Measurements from ENCODE around the gene SRPK1. TPM values are rescaled to one million over a fixed set of nuclear protein-coding genes. Genes with fewer than 3 reads are reported as not detected.

Gene SRPK1
- total and polyA plus RNA-seq, 2 of the 13 experiments (the other 11 are each of a cell fraction or from before 2014, with no cell fraction given): 56.4 to 142 TPM

DNA sequence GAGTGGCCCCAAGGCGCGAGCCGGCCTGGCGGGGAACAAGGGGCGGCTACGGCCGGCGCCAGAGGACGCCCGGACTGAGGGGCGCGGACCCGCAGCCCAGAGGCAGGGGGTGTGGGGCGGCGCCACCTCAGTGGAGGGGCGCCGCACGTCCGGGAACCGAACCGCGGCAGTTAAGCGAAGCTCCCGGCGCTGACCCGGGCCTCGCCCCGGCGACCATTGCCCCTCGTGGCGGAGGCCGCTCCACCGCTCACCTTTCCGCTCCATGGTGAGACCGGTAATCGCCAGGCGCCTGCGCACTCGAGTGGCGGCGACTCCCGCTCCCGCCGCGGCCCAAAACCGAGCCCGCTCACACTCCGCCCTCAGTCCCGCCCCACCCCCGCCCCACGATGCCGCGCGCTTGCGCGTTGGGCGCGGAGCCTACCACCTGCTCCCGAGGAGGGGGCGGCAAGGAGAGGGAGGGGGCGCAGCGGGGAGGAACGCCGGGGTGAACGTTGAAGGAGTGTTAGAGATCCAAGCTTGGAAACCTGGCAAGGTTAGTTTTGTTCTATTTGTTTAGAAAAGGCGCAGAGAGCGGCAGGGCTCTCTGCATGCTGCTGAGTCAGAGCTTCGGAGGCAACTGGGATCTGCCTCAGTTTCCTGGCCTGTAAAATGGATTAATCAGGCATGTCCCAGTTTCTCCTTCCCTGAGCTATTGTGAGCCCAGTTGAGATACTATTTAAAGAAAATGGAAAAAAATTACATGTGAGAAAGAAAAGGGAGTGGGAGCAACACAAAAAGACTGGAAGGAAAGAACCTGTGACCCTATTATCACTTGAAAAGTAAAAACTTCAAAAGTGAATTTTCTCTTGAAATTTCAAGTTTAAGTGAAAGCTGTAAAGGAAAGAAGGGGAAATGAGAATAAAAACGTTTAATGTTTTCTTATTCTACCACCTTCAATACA, at the start of gene SRPK1 (continued):
- TF ChIP-seq ZNF670 (CRISPR knock-in tag; IDR thresholded peaks at IDR 0.05; ENCODE audit: borderline replicate concordance) (no peak), ZBTB46 (CRISPR knock-in tag; IDR thresholded peaks at IDR 0.05; ENCODE audit: borderline replicate concordance) (no peak), ZNF780A (CRISPR knock-in tag; IDR thresholded peaks at IDR 0.05) (no peak), HNRNPH1 (optimal IDR thresholded peaks at IDR 0.05; ENCODE audit: low read depth, low read length) (no peak), ZNF572 (CRISPR knock-in tag; IDR thresholded peaks at IDR 0.05) (no peak), ELF4 (CRISPR knock-in tag; IDR thresholded peaks at IDR 0.05; ENCODE audit: borderline replicate concordance) (no peak), TEAD2 (CRISPR knock-in tag; IDR thresholded peaks at IDR 0.05) (peak; percentile 84; the same call in 1 of the 2 replicates), ZNF589 (CRISPR knock-in tag; conservative IDR thresholded peaks at IDR 0.05) (no peak; the same call in 1 of the 2 replicates), FOXP1 (IDR thresholded peaks at IDR 0.05) (no peak), FOXP1 (CRISPR knock-in tag; IDR thresholded peaks at IDR 0.05) (no peak), RARA (CRISPR knock-in tag; IDR thresholded peaks at IDR 0.05) (peak; percentile 63), EED (CRISPR knock-in tag; IDR thresholded peaks at IDR 0.05) (peak; percentile 62; the same call in 1 of the 2 replicates), GRHL1 (CRISPR knock-in tag; conservative IDR thresholded peaks at IDR 0.05) (no peak), ZNF703 (CRISPR knock-in tag; IDR thresholded peaks at IDR 0.05; ENCODE audit: borderline replicate concordance) (no peak), SP4 (CRISPR knock-in tag; IDR thresholded peaks at IDR 0.05) (peak; percentile 69; the same call in 1 of the 2 replicates), ZNF674 (CRISPR knock-in tag; IDR thresholded peaks at IDR 0.05; ENCODE audit: low read depth) (0 out of 2 replicates have a peak, but pooled peaks have one; percentile 49), ZFP1 (CRISPR knock-in tag; IDR thresholded peaks at IDR 0.05) (no peak), CREM (IDR thresholded peaks at IDR 0.05) (no peak), CREM (CRISPR knock-in tag; IDR thresholded peaks at IDR 0.05) (no peak), PPARG (CRISPR knock-in tag; conservative IDR thresholded peaks at IDR 0.05) (no peak; the same call in 1 of the 2 replicates), ZBTB3 (CRISPR knock-in tag; IDR thresholded peaks at IDR 0.05; ENCODE audit: borderline replicate concordance, low read depth) (no peak), LRRFIP1 (CRISPR knock-in tag; conservative IDR thresholded peaks at IDR 0.05) (no peak), ZFY (CRISPR knock-in tag; IDR thresholded peaks at IDR 0.05) (peak; percentile 92)
- TF ChIP-seq, protein P1, sequence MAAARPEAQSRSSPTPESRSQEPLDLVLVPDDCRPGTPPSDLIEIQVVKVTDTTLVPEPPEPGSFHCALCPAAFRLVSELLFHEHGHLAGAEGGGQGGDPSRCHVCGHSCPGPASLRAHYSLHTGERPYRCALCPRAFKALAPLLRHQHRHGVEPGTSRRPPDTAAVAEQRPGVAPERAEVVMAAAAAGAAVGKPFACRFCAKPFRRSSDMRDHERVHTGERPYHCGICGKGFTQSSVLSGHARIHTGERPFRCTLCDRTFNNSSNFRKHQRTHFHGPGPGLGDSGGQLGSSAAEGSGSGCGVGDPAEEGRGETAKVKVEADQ (CRISPR knock-in tag; IDR thresholded peaks at IDR 0.05; ENCODE audit: borderline replicate concordance): no peak

Measured in HepG2 (cell line).